DMS 273 (cell line): ENCODE data around the gene CYP2A13.
A peak's percentile ranks its signal among the peaks of the same experiment; 100 is the strongest.
"Not testable (repeated sequence)": the region's sequence is repeated elsewhere in the genome, so short reads cannot be mapped to it uniquely, and the experiment has no call there.

Experiments used
- DNase-seq: peaks from one replicate; lab custom pipeline; 2025; ENCODE audit not compliant: unreplicated experiment; lab: John Stamatoyannopoulos, UW

Gene CYP2A13

GRCh38 chr19:41120929-41121911 is 33.0 kb downstream of the CYP2A13 start:
- not testable (repeated sequence) for DNase-seq

GRCh38 chr19:41122846-41123245 is 34.6 kb downstream of the CYP2A13 start:
- not testable (repeated sequence) for DNase-seq

GRCh38 chr19:41123716-41124294 is 35.6 kb downstream of the CYP2A13 start:
- no peak for DNase-seq

GRCh38 chr19:41126765-41127203 is 38.5 kb downstream of the CYP2A13 start:
- peak; percentile 23 for DNase-seq

- not testable (repeated sequence) for DNase-seq
Observed at GRCh38 chr19:41127362-41127761, 39.1 kb downstream of the CYP2A13 start.

GRCh38 chr19:41127801-41128300 is 39.6 kb downstream of the CYP2A13 start:
- peak; percentile 81 for DNase-seq

GRCh38 chr19:41128692-41129091 is 40.4 kb downstream of the CYP2A13 start:
- no peak for DNase-seq

- DNase-seq, result no peak
Observed at GRCh38 chr19:41131186-41131585, 42.9 kb downstream of the CYP2A13 start.

- DNase-seq, result no peak
Observed at GRCh38 chr19:41133260-41133659, 45.0 kb downstream of the CYP2A13 start.

GRCh38 chr19:41134616-41135015 is 46.4 kb downstream of the CYP2A13 start:
- DNase-seq, result no peak

GRCh38 chr19:41135390-41136384 is 47.4 kb downstream of the CYP2A13 start:
- not testable (repeated sequence) for DNase-seq

GRCh38 chr19:41136636-41137455 is 48.6 kb downstream of the CYP2A13 start:
- DNase-seq, result no peak

GRCh38 chr19:41144403-41144802 is 56.2 kb downstream of the CYP2A13 start:
- DNase-seq, result peak; percentile 83
